Trophoblast cell (in vitro differentiated cells and primary cell): ENCODE results near the gene DNM1.
"Not testable (repeated sequence)": the region's sequence is repeated elsewhere in the genome, so short reads cannot be mapped to it uniquely, and the experiment has no call there.

Experiments used
- DNase-seq, 2 donors: peaks; one replicate each; pipeline ENCODE4 v3.0.0-alpha.2; 2016
- H2AFZ ChIP-seq: 2 replicates; pipeline ENCODE4 v1.6.1; 2013; ENCODE audit warnings: low read length, moderate library complexity, mild to moderate bottlenecking; ENCODE audit not compliant: insufficient read depth, poor library complexity
- H2AK5ac ChIP-seq: 2 replicates; pipeline ENCODE4 v1.6.1; 2013; ENCODE audit warnings: mild to moderate bottlenecking, low read length
- H2BK120ac ChIP-seq: 2 replicates; pipeline ENCODE4 v1.6.1; 2013; ENCODE audit warnings: low read length, mild to moderate bottlenecking, moderate library complexity; ENCODE audit not compliant: insufficient read depth, poor library complexity
- H2BK12ac ChIP-seq: 2 replicates; pipeline ENCODE4 v1.6.1; 2013; ENCODE audit warnings: mild to moderate bottlenecking, low read length, moderate library complexity
- H2BK5ac ChIP-seq: 2 replicates; pipeline ENCODE4 v1.6.1; 2013; ENCODE audit warnings: low read length, low read depth, moderate library complexity, mild to moderate bottlenecking; ENCODE audit not compliant: poor library complexity
- H3K14ac ChIP-seq: 2 replicates; pipeline ENCODE4 v1.6.1; 2013; ENCODE audit warnings: mild to moderate bottlenecking, low read length
- H3K18ac ChIP-seq: 2 replicates; pipeline ENCODE4 v1.6.1; 2013; ENCODE audit warnings: mild to moderate bottlenecking, low read length
- H3K23ac ChIP-seq: 2 replicates; pipeline ENCODE4 v1.6.1; 2013; ENCODE audit warnings: low read length
- H3K27ac ChIP-seq: 2 replicates; pipeline ENCODE4 v1.5.1; 2013; ENCODE audit warnings: low read depth, mild to moderate bottlenecking, inconsistent platforms, low read length, moderate library complexity
- H3K27me3 ChIP-seq: 2 replicates; pipeline ENCODE4 v1.6.1; 2013; ENCODE audit warnings: inconsistent platforms, mild to moderate bottlenecking, low read length, moderate library complexity; ENCODE audit not compliant: insufficient read depth
- H3K36me3 ChIP-seq, 2 experiments: 1 replicate in 1 of 2; 2 replicates in 1 of 2; pipeline ENCODE4 v1.6.1; 2013; ENCODE audit warnings: low read length in 2 of 2, mild to moderate bottlenecking in 2 of 2, moderate library complexity in 1 of 2; ENCODE audit not compliant: insufficient read depth in 2 of 2, control insufficient read depth in 1 of 2
- H3K4ac ChIP-seq: 2 replicates; pipeline ENCODE4 v1.6.1; 2013; ENCODE audit warnings: low read depth, mild to moderate bottlenecking, low read length, moderate library complexity
- H3K4me1 ChIP-seq, 2 experiments: 1 replicate in 1 of 2; 2 replicates in 1 of 2; pipeline ENCODE4 v1.6.1; 2013; ENCODE audit warnings: low read length in 2 of 2, mild to moderate bottlenecking in 2 of 2, moderate library complexity in 1 of 2; ENCODE audit not compliant: insufficient read depth in 2 of 2, control insufficient read depth in 1 of 2
- H3K4me2 ChIP-seq: 2 replicates; pipeline ENCODE4 v1.6.1; 2013; ENCODE audit warnings: inconsistent platforms, mild to moderate bottlenecking, low read length, moderate library complexity
- H3K4me3 ChIP-seq: 2 replicates; pipeline ENCODE4 v1.5.1; 2013; ENCODE audit warnings: mild to moderate bottlenecking, low read depth, low read length, inconsistent platforms
- H3K79me1 ChIP-seq: one replicate; pipeline ENCODE4 v1.6.1; 2013; ENCODE audit warnings: low read length
- H3K79me2 ChIP-seq: 2 replicates; pipeline ENCODE4 v1.6.1; 2013; ENCODE audit warnings: low read length, mild to moderate bottlenecking; ENCODE audit not compliant: control insufficient read depth, insufficient read depth, poor library complexity
- H3K9ac ChIP-seq: 2 replicates; pipeline ENCODE4 v1.6.1; 2013; ENCODE audit warnings: mild to moderate bottlenecking, low read length
- H3K9me3 ChIP-seq: 2 replicates; pipeline ENCODE4 v1.6.1; 2013; ENCODE audit warnings: low read depth, mild to moderate bottlenecking, control low read depth, inconsistent platforms, low read length; ENCODE audit not compliant: insufficient read depth
- H4K12ac ChIP-seq: 2 replicates; pipeline ENCODE4 v1.6.1; 2013; ENCODE audit warnings: low read depth, mild to moderate bottlenecking, low read length, moderate library complexity
- H4K8ac ChIP-seq: 2 replicates; pipeline ENCODE4 v1.6.1; 2013; ENCODE audit warnings: low read depth, mild to moderate bottlenecking, low read length, moderate library complexity
- H4K91ac ChIP-seq: one replicate; pipeline ENCODE4 v1.6.1; 2013; ENCODE audit warnings: low read depth, mild to moderate bottlenecking, low read length, moderate library complexity
- WGBS: extraction: QIAGEN DNeasy Blood & Tissue Kit; methylation state at CpG from one replicate; pipeline ENCODE4 v1.1.7; 2013; ENCODE audit warnings: missing lambda C conversion rate; ENCODE audit not compliant: insufficient read length, insufficient coverage; ENCODE audit errors: extremely low coverage; 5-methylcytosine and 5-hydroxymethylcytosine counted together

Gene DNM1

GRCh38 chr9:128279088-128280073, 76.2 kb downstream of the DNM1 start:
- not testable (repeated sequence) for H3K14ac ChIP-seq, H3K36me3 ChIP-seq, H2BK12ac ChIP-seq, H2BK120ac ChIP-seq, H3K4ac ChIP-seq, H3K9ac ChIP-seq, H4K12ac ChIP-seq, H3K4me3 ChIP-seq, H2AFZ ChIP-seq, H3K9me3 ChIP-seq, H2AK5ac ChIP-seq, H3K27me3 ChIP-seq, H2BK5ac ChIP-seq, H3K4me2 ChIP-seq, H3K23ac ChIP-seq, DNase-seq
- Histone ChIP-seq H3K4me1 (peaks cover 14 to 21% of the 10 kb centered on the region in 2 experiments), H3K27ac (peak overlapping the region; percentile 5), H3K18ac (peak overlapping the region; percentile 0), H4K91ac (peak overlapping the region; percentile 3), H3K79me2 (peaks cover 19% of the 10 kb centered on the region), H3K79me1 (peaks cover 21% of the 10 kb centered on the region), H4K8ac (peak overlapping the region; percentile 18)
- WGBS: no CpG with 5 or more reads among the region's 22 CpGs

GRCh38 chr9:128280084-128280622, 77.0 kb downstream of the DNM1 start:
- H3K4me2 ChIP-seq: no peak overlapping the region
- peak overlapping the region; percentile 62 for H3K18ac ChIP-seq
- H3K27me3 ChIP-seq: no peaks in the 10 kb centered on the region
- peak overlapping the region; percentile 70 for H4K8ac ChIP-seq
- H3K23ac ChIP-seq: no peak overlapping the region
- H3K36me3 ChIP-seq: peaks cover 2 to 4% of the 10 kb centered on the region in 2 experiments
- H3K14ac ChIP-seq: no peak overlapping the region
- peak overlapping the region; percentile 65 for H2BK12ac ChIP-seq
- no CpG with 5 or more reads among the region's 5 CpGs for WGBS
- no peak overlapping the region for H3K4me3 ChIP-seq
- H4K12ac ChIP-seq: no peak overlapping the region
- H2AFZ ChIP-seq: no peak overlapping the region
- no peak overlapping the region for H3K4ac ChIP-seq
- H3K27ac ChIP-seq: no peak overlapping the region
- H3K79me1 ChIP-seq: peaks cover 18% of the 10 kb centered on the region
- peak overlapping the region; percentile 61 for H2AK5ac ChIP-seq
- no peaks in the 10 kb centered on the region for H3K9me3 ChIP-seq
- peaks cover 14 to 16% of the 10 kb centered on the region in 2 experiments for H3K4me1 ChIP-seq
- peaks cover 15% of the 10 kb centered on the region for H3K79me2 ChIP-seq
- DNase-seq: no peak
- no peak overlapping the region for H3K9ac ChIP-seq
- H2BK5ac ChIP-seq: no peak overlapping the region
- peak overlapping the region; percentile 61 for H4K91ac ChIP-seq
- H2BK120ac ChIP-seq: no peak overlapping the region

GRCh38 chr9:128282500-128282899, 79.3 kb downstream of the DNM1 start:
- Histone ChIP-seq H3K4me3 (no peak overlapping the region), H2AK5ac (no peak overlapping the region), H2BK5ac (no peak overlapping the region), H3K4me1 (peaks cover 8 to 10% of the 10 kb centered on the region in 2 experiments), H2BK120ac (no peak overlapping the region), H3K4ac (no peak overlapping the region), H3K14ac (no peak overlapping the region), H3K9ac (no peak overlapping the region), H4K12ac (no peak overlapping the region), H3K9me3 (no peaks in the 10 kb centered on the region), H3K4me2 (no peak overlapping the region), H2AFZ (no peak overlapping the region), H3K23ac (no peak overlapping the region), H3K27ac (no peak overlapping the region), H2BK12ac (no peak overlapping the region), H3K36me3 (peaks cover 17 to 19% of the 10 kb centered on the region in 2 experiments), H3K27me3 (no peaks in the 10 kb centered on the region), H4K91ac (no peak overlapping the region), H3K79me1 (peaks cover 4% of the 10 kb centered on the region), H3K18ac (no peak overlapping the region), H4K8ac (no peak overlapping the region), H3K79me2 (peaks cover 2% of the 10 kb centered on the region)
- no peak for DNase-seq
- no CpG with 5 or more reads among the region's 6 CpGs for WGBS

GRCh38 chr9:128285033-128285784, 82.0 kb downstream of the DNM1 start:
- no peak for DNase-seq
- no peak overlapping the region for H4K91ac ChIP-seq
- H2AK5ac ChIP-seq: no peak overlapping the region
- H3K18ac ChIP-seq: no peak overlapping the region
- no peak overlapping the region for H3K27ac ChIP-seq
- no peaks in the 10 kb centered on the region for H3K79me2 ChIP-seq
- peaks cover 0 to under 1% of the 10 kb centered on the region in 2 experiments for H3K4me1 ChIP-seq
- H3K14ac ChIP-seq: no peak overlapping the region
- no peaks in the 10 kb centered on the region for H3K79me1 ChIP-seq
- H2BK12ac ChIP-seq: no peak overlapping the region
- no peak overlapping the region for H3K9ac ChIP-seq
- H3K4me2 ChIP-seq: no peak overlapping the region
- no peak overlapping the region for H3K23ac ChIP-seq
- no peak overlapping the region for H3K4ac ChIP-seq
- no peak overlapping the region for H2BK120ac ChIP-seq
- peaks cover 24 to 27% of the 10 kb centered on the region in 2 experiments for H3K36me3 ChIP-seq
- H2AFZ ChIP-seq: no peak overlapping the region
- no peak overlapping the region for H3K4me3 ChIP-seq
- no peaks in the 10 kb centered on the region for H3K27me3 ChIP-seq
- no peaks in the 10 kb centered on the region for H3K9me3 ChIP-seq
- no peak overlapping the region for H4K8ac ChIP-seq
- H2BK5ac ChIP-seq: no peak overlapping the region
- WGBS: no CpG with 5 or more reads among the region's 12 CpGs
- H4K12ac ChIP-seq: no peak overlapping the region
